ENCODE measurements around the gene RPL39.
"Not testable (repeated sequence)": the region's sequence is repeated elsewhere in the genome, so short reads cannot be mapped to it uniquely, and the experiment has no call there.

RPL39 gene

GRCh38 chrX:119775517-119776238, 15.8 kb downstream of the RPL39 start:
- TF ChIP-seq ZFX (IDR thresholded peaks at IDR 0.05) (no peak), CTCF (conservative IDR thresholded peaks at IDR 0.05) (no peak)

GRCh38 chrX:119769388-119769787, 22.0 kb downstream of the RPL39 start:
- H3K27ac ChIP-seq, result not testable (repeated sequence)

More at GRCh38 chrX:119775517-119776238, 15.8 kb downstream of the RPL39 start:
- H3K27ac ChIP-seq, result no peak overlapping the region

- H3K27ac ChIP-seq, result not testable (repeated sequence)
These were observed 23.0 kb downstream of the RPL39 start for GRCh38 chrX:119768436-119768835.

- TF ChIP-seq ZFX (IDR thresholded peaks at IDR 0.05) (no peak), CTCF (conservative IDR thresholded peaks at IDR 0.05) (no peak)
- no peak overlapping the region for H3K27ac ChIP-seq
These were observed 27.5 kb downstream of the RPL39 start for GRCh38 chrX:119763836-119764387.

- H3K27ac ChIP-seq, result no peak overlapping the region
- no peak for TF ChIP-seq CTCF (conservative IDR thresholded peaks at IDR 0.05)
- no peak for TF ChIP-seq ZFX (IDR thresholded peaks at IDR 0.05)
These were observed 28.2 kb downstream of the RPL39 start for GRCh38 chrX:119763181-119763580.

- H3K27ac ChIP-seq, result no peak overlapping the region
- no peak for TF ChIP-seq CTCF (conservative IDR thresholded peaks at IDR 0.05)
- TF ChIP-seq ZFX (IDR thresholded peaks at IDR 0.05), result no peak
These were observed 28.7 kb downstream of the RPL39 start for GRCh38 chrX:119762718-119763117.

GRCh38 chrX:119760026-119760877, 31.2 kb downstream of the RPL39 start:
- H3K27ac ChIP-seq, result no peak overlapping the region
- TF ChIP-seq CTCF (conservative IDR thresholded peaks at IDR 0.05), result no peak
- TF ChIP-seq ZFX (IDR thresholded peaks at IDR 0.05), result no peak

- peak overlapping the region; percentile 71; the same call in 1 of the 2 replicates for H3K27ac ChIP-seq
- TF ChIP-seq CTCF (conservative IDR thresholded peaks at IDR 0.05) (no peak), ZFX (IDR thresholded peaks at IDR 0.05) (no peak)
These were observed 32.1 kb downstream of the RPL39 start for GRCh38 chrX:119759248-119759766.

Measured in C4-2B (cell line).